SKM-1 treated with dmso at 0.1 percent for 144 hours (cell line): ENCODE measurements around the gene AOPEP.
"Not testable (repeated sequence)": the region's sequence is repeated elsewhere in the genome, so short reads cannot be mapped to it uniquely, and the experiment has no call there.

Source experiments
- DNase-seq: peaks from one replicate; lab custom pipeline; 2025; ENCODE audit not compliant: unreplicated experiment; lab: John Stamatoyannopoulos, UW

AOPEP gene

DNA sequence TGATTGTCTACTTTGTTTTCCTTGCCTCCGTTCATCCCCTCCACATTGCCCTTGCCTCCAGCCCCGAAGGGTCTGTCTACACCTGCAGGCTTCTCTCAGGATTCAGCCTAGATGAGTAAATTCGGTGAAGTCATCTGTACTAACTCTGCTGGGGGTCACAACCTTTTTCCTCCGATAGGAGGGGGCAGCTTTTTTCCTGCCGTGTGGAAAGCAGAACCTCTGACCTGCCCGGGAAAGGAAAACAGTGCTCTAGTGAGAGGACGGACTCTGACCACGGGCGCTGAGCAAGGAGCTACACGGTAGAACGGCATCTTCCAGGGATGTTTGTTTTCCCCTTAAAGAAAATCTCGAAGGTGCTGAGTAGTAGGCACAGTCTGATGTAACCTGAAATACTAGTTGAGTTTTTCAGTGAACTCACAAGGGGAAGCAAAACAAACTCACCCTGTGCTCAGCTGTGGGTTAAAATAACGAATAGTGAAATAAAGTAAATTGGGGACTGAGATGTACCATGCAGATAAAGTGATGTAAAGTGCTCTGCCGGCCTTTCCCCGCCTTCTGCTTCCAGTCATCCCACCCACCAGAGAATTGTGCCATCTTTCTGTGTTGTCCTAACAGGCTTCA is 281.8 kb downstream of the AOPEP start:
- no peak for DNase-seq

GRCh38 chr9:95009459-95009858 is 283.0 kb downstream of the AOPEP start:
- no peak for DNase-seq

DNA sequence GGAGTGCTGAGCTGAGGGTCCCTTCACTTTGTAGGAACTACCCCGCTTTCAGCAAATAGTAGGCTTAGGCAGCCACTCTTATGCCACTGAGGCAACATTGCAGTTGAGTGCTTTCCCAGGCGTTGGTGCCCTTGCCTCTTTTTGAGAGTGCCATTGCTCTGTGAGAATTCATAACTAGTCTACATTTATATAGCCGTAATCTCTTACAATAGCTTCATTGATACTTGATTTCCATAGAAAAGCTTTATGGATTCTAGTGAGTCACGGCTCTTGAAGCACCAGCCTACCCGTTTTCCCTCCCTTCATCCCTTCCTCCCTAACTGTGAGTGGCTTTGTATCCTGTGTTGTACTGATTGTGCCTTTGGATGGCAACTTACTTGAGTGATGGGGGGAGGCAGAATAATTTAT is 283.9 kb downstream of the AOPEP start:
- DNase-seq, result no peak

DNA sequence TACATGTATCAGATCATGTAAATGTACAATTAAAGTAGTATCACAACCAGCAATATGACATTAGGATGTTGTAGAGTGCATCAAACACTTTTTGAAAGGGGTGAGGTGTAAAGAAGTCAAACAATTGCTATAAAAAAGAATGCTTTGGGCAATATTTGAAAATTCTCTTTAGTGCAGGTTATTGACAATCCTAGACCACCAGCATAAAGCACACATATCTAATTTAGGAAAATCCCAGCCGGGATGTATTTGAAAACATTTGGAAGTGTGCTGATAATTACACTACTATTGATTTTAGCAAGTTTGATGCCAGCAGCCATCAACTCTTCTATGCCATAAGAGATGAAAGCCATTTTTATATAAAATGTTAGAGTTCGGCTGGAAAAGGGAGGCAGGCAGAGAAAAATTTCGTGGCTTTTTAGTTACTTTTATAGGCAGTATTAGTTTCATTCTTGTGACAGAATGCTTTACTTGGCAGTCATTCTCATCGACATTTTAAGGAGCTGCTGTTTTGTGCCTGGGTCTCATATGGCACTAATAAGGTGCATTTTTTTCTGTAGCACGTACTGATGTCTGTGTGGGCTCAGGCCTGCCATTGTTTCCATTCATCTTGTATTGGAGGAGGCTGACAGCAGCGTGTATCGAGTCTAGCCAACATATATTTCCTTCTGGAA is 285.7 kb downstream of the AOPEP start:
- DNase-seq, result no peak

DNA sequence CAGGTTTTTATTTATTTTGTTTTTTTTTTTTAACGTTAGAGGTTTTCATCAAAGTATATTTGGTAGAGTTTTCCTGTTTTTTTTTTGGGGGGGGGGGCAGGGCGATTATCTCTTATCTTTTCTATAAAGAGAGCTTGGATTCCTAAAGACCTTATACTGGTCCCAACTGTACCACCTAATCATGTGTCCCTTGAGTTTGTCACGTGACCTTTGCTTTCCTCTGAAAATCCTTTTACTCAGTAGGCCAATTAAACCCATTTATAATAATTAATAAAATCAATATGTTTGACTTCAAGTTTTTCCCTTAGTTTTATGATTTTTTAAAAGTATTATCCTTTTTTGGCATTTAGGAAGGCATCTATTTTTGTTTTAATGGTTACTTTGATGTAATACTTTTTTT is 286.4 kb downstream of the AOPEP start:
- DNase-seq, result no peak

GRCh38 chr9:95014917-95015316 is 288.4 kb downstream of the AOPEP start:
- DNase-seq, result no peak

- DNase-seq, result no peak
Observed at GRCh38 chr9:95015569-95015968, 289.1 kb downstream of the AOPEP start.

DNA sequence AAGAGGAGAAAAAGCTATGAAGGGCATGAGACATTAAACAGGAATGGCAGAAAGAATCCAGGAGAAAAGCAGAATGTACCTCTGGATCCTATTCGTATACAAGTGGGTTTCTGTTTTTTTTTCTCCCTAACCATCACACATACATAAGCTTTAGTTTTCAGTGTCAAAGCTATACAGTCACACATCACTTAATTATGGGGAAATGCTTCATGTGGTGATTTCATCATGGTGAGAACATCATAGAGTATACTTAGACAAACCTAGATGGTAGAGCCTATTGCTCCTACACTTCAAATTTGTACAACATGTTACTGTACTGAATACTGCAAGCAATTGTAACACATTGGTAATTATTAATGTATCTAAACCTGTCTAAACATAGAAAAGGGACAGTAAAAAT is 290.6 kb downstream of the AOPEP start:
- no peak for DNase-seq

- DNase-seq, result no peak
Observed at GRCh38 chr9:95017661-95018060, 291.2 kb downstream of the AOPEP start.

DNA sequence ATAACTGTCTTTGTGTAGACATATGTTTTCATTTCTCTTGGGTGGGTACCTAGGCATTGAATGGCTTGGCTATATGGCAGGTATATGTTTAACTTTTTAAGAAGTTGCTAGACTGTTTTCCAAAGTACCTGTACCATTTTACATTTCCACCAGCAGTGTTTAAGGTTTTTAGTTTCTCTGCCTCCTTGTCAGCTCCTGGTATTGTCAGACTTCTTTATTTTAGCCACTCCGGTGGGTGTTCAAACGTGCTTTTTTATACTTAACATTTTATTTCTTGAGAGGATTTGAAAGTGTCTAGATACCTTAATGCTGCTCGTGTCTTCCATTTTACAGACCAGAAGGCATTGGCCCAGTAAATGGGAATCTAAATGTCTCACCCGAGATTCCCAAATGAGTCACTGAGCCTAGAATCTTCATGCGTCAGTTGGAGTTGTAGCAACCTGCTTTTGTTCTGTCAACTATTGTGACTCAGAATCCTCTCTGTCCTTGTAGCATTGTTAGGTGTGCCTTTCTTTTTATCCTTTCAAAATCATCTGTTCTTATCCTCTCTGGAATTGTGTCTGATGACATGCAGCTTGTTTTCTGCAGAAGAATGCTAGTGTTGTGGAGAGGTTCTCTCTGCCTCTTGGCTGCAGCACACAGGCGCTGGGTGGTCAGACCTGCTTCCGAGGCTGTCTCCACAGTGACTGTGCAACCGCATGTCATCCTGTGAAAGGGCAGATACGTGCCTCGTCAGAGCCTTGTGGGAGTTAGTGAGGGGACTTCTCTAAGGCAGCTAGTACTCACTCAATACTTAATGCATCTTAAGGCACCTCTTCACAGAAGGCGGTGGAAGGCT is 291.8 kb downstream of the AOPEP start:
- DNase-seq, result no peak

GRCh38 chr9:95020644-95021043 is 294.1 kb downstream of the AOPEP start:
- DNase-seq, result not testable (repeated sequence)

DNA sequence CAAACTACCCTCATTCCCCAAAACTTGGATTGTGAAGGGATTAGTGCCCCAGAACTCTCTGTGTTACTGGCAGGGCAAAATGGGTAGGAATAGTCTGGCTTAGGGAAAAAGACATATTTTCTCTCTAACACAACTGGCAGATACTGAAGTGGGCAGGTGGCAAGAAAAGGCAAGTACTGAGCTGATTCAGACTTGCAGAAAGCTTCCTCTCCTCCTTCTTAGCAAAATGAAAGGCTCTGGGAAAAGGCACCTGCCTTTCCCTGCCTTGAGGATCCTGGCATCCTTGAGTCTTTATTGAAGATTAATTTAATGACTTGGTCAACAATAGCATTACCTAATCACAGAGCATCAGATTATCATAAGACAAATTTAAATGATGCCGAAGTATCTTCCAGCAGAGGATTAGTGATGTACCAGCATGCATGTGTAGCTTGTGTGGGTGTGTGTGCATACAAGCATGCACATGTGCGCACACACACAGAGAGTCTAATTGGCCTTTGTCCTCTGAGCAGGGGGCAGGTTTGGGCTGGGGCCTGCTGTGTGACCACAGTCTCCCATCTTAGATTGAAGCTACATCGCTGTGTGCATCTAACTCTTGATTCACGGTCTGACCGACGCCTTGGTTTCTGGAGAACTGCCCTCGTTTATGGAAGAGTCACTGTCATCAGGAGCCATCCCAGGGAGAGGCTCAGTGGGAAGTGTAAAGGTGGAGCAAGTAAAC is 294.8 kb downstream of the AOPEP start:
- DNase-seq, result no peak

DNA sequence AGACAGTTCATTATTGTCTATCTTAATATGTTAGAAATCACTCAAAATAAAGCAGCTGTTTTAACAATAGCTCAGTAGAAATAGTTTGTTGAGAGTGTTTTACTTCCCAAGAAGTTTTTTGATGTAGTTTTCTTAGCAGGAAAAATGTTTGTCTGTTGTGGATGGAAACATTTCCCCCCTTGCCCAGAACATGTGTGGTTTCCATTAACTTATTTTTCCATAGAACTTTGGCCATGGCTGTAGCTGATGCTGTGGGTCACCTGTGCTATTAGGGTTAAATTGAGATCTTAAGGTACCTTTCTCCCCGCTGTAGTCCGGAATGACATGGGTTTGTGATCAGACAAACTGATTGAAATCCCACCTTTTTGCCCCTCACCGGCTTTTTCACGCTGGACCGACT is 296.2 kb downstream of the AOPEP start:
- DNase-seq, result no peak

- no peak for DNase-seq
Observed at GRCh38 chr9:95023217-95024003, 296.9 kb downstream of the AOPEP start.

DNA sequence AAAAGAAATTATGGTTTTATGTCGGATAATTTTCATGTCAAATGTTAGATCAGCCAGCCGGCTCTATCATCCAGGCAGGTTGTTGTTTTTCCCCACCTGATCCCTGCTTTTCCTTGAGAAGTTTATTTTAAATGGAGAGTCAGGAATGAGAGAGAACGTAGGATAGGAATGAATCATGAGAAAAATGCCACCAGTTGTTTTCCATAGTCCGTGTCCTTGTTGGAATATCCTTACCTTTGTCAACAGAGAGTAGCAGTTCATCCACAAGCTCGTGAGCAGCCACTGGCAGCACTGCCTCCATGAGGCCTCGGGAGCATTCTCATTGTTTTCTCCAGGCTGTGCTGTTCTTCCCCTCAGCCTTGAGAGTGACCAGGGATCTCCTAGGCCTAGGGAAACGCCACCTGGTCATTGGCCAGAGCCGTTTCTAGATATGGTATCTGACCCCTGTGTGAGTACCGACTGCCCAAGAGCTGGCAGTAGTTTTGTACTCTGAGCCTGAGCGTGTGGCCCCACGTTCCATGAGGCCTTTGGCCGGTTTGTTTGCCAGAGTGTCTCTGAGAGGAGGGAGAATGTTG is 297.7 kb downstream of the AOPEP start:
- DNase-seq, result no peak

GRCh38 chr9:95025213-95026147 is 299.0 kb downstream of the AOPEP start:
- no peak for DNase-seq

- DNase-seq, result no peak
Observed at GRCh38 chr9:95026148-95026524, 299.6 kb downstream of the AOPEP start.

DNA sequence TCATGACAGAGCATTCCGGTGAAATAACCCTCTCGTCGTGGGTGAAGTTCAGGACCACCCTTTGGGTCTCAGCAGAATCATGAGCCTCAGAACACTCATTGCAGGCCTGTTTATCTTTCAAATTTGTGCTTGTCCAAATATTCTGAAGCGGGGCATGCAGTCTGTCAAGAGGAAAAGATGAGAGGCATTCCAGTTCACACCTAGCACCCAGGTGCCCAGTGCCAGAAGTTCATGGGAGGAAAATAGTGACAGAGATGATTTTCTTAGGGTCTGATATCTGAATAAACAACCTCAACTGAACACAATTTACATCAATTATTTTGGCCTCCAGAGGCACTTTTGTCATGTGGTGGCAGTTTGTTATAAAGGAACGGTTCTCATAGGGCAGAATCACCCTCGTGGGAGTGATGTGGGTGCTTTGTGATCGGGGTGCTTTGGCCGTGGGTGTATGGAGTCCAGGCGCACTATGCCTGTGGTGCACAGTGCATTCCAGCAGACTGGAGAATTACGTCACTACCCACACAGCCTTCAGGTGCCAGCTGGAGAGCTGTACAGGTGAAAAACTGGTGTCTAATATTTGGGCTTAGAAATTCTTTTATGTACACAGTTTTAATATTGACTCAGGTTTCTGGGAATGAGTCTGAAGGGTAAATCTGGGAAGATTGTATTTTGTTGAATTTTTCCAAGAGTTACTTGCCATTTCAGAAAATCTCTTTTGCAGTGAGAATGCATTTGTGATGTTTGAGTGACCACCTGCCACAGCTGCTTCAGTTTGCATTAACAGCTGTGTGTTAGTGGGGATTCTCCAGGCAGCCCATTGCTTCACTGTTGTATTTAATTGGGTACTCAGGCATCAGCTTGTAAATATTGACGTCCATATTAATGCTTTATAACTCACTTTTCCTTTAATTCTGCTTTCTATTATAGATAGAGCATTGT is 301.7 kb downstream of the AOPEP start:
- DNase-seq, result no peak
